Measurements from ENCODE around the gene CARNS1.

The CARNS1 gene

DNA sequence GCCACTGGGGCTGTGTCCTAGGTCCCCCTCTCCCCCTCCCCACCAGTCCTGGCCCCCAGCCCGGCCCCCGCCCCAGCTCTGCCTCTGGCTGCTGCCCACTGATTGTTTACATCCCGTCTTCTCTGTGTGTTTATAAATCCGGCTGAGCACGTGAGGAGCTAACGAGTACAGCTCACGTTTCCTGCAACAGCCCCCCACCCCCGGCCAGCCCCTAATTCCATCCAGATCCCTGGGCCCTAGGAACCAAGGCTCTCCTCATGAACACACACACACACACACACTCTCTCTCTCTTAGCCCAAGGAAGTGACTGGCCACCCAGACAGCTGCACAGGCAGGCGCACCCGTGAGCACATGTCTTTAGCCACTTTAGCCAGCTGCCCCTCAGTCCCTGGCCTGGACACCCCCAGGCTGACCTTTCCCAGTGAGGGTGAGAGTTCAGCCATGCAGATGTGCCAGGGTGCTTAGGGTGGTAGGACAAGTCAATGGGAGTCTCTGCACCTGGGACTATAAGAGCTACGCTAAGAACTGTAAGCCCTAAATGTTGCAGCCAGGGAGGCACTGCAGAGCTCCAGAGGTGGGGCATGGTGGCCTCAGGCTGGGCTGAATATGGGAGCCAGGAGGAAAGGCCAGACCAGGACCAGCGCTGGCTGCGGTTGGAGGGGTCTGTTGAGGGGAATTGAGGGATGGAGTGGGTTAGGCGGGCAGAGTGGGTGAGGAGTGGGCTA lies 45.0 kb upstream of the CARNS1 start:
- Histone ChIP-seq H3K79me2 (ENCODE audit: insufficient read depth, low read length) (peaks cover 4% of the 10 kb centered on the region; the same call in 1 of the 2 replicates), H3K4me2 (ENCODE audit: low read depth, low read length, poor library complexity, severe bottlenecking) (peak overlapping the region; percentile 89)

DNA sequence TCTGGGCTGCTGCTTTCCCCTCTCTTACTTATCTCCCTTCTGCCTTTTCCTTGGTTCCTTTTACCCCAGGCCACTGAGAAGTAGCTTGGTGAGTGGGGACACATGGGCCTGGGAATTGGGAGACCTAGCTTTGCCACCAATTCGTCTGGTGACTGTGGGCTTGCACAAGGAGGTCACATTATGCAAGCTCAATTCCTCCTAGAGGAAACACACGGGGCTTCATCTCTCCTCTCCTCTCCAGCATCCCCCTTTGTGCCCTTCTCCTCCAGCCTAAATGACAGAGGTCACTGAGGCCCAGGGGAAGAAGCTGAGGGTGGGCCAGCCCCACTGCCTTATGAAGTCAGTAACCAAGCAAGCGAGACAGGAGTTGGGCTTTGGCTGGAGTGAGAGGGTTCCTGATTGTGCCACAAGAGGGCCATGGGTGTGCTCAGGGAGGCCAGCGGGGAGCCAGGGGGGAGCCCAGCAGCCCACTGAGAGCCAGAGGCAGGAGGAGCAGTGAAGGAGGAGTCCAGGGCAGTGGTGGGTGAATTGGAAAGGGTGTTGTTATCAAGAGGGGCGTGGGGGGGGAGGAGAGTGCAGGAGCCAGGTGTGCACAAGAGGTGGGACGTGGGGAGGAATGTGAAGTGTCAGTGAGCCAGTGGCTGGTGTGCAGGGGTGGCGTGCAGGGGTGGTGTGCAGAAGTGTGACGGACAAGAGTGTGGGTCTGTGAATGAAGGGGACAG lies 44.1 kb upstream of the CARNS1 start:
- Histone ChIP-seq H3F3A (ENCODE audit: low read depth) (no peaks in the 10 kb centered on the region), H3K9ac (ENCODE audit: low read depth, low read length, poor library complexity, severe bottlenecking) (peak overlapping the region; percentile 75), H3K4me2 (ENCODE audit: low read depth, low read length, poor library complexity, severe bottlenecking) (peak overlapping the region; percentile 89), H3K36me3 (ENCODE audit: insufficient read depth, low read length) (no peaks in the 10 kb centered on the region), H3K79me2 (ENCODE audit: insufficient read depth, low read length) (peaks cover 4% of the 10 kb centered on the region; the same call in 1 of the 2 replicates), H4K20me1 (ENCODE audit: insufficient read depth, low read length, poor library complexity, severe bottlenecking) (no peaks in the 10 kb centered on the region), H3K4me3 (ENCODE audit: low read length, poor library complexity, severe bottlenecking) (peak overlapping the region; percentile 73), H3K27me3 (ENCODE audit: insufficient read depth, low read length, poor library complexity, severe bottlenecking) (no peaks in the 10 kb centered on the region), H3K4me1 (ENCODE audit: insufficient read depth, low read length, poor library complexity, severe bottlenecking) (peaks cover 62% of the 10 kb centered on the region), H3K9me3 (ENCODE audit: insufficient read depth, low read depth, low read length) (no peaks in the 10 kb centered on the region), H2AFZ (ENCODE audit: low read length) (no peak overlapping the region), H3K9me2 (replicated peaks; ENCODE audit: low read depth, low read length) (no peaks in the 10 kb centered on the region)
- no peak for TF ChIP-seq EZH2phosphoT487 (IDR thresholded peaks at IDR 0.05; ENCODE audit: borderline replicate concordance)
- TF ChIP-seq, protein P1, sequence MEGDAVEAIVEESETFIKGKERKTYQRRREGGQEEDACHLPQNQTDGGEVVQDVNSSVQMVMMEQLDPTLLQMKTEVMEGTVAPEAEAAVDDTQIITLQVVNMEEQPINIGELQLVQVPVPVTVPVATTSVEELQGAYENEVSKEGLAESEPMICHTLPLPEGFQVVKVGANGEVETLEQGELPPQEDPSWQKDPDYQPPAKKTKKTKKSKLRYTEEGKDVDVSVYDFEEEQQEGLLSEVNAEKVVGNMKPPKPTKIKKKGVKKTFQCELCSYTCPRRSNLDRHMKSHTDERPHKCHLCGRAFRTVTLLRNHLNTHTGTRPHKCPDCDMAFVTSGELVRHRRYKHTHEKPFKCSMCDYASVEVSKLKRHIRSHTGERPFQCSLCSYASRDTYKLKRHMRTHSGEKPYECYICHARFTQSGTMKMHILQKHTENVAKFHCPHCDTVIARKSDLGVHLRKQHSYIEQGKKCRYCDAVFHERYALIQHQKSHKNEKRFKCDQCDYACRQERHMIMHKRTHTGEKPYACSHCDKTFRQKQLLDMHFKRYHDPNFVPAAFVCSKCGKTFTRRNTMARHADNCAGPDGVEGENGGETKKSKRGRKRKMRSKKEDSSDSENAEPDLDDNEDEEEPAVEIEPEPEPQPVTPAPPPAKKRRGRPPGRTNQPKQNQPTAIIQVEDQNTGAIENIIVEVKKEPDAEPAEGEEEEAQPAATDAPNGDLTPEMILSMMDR (conservative IDR thresholded peaks at IDR 0.05; ENCODE audit: low read length), result peak; percentile 75

More for the DNA sequence above, 45.0 kb upstream of the CARNS1 start:
- H3K4me1 ChIP-seq (ENCODE audit: insufficient read depth, low read length, poor library complexity, severe bottlenecking), result peaks cover 59% of the 10 kb centered on the region
- H3K9me3 ChIP-seq (ENCODE audit: insufficient read depth, low read depth, low read length), result no peaks in the 10 kb centered on the region
- no peaks in the 10 kb centered on the region for H4K20me1 ChIP-seq (ENCODE audit: insufficient read depth, low read length, poor library complexity, severe bottlenecking)
- H3K27me3 ChIP-seq (ENCODE audit: insufficient read depth, low read length, poor library complexity, severe bottlenecking), result no peaks in the 10 kb centered on the region
- H2AFZ ChIP-seq (ENCODE audit: low read length), result no peak overlapping the region
- no peak overlapping the region for H3K9ac ChIP-seq (ENCODE audit: low read depth, low read length, poor library complexity, severe bottlenecking)
- no peaks in the 10 kb centered on the region for H3K36me3 ChIP-seq (ENCODE audit: insufficient read depth, low read length)
- no peaks in the 10 kb centered on the region for H3K9me2 ChIP-seq (replicated peaks; ENCODE audit: low read depth, low read length)
- no peaks in the 10 kb centered on the region for H3F3A ChIP-seq (ENCODE audit: low read depth)
- no peak overlapping the region for H3K4me3 ChIP-seq (ENCODE audit: low read length, poor library complexity, severe bottlenecking)
- TF ChIP-seq, protein P1 (conservative IDR thresholded peaks at IDR 0.05; ENCODE audit: low read length), result no peak
- no peak for TF ChIP-seq EZH2phosphoT487 (IDR thresholded peaks at IDR 0.05; ENCODE audit: borderline replicate concordance)

DNA sequence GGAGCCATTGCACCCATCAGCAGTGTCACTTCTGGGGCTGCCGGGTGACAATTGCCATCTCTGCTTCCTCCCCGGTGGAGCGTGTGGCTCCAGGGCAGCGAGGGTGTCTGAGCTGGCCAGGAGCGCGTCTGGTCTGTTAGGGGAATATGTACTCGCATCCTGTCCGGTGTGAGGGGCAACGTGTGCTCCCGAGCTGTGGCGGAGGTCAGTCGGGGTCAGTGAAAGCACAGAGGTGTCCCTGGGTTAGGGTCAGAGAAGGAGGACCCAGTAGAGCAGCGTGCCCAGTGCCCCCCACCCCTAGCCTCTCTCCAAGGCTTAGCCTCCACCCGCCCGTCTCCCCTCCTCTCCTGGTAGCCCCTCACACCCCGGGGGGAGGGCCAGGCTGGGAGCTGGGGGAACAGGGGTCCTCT lies 43.6 kb upstream of the CARNS1 start:
- Histone ChIP-seq H3K36me3 (ENCODE audit: insufficient read depth, low read length) (no peaks in the 10 kb centered on the region), H3F3A (ENCODE audit: low read depth) (no peaks in the 10 kb centered on the region), H3K4me3 (ENCODE audit: low read length, poor library complexity, severe bottlenecking) (peak overlapping the region; percentile 73), H2AFZ (ENCODE audit: low read length) (0 out of 2 replicates have a peak overlapping the region, but pooled peaks have one; percentile 15), H3K27me3 (ENCODE audit: insufficient read depth, low read length, poor library complexity, severe bottlenecking) (no peaks in the 10 kb centered on the region), H4K20me1 (ENCODE audit: insufficient read depth, low read length, poor library complexity, severe bottlenecking) (no peaks in the 10 kb centered on the region), H3K9me3 (ENCODE audit: insufficient read depth, low read depth, low read length) (no peaks in the 10 kb centered on the region), H3K4me2 (ENCODE audit: low read depth, low read length, poor library complexity, severe bottlenecking) (peak overlapping the region; percentile 89), H3K4me1 (ENCODE audit: insufficient read depth, low read length, poor library complexity, severe bottlenecking) (peaks cover 62% of the 10 kb centered on the region), H3K9ac (ENCODE audit: low read depth, low read length, poor library complexity, severe bottlenecking) (peak overlapping the region; percentile 75), H3K9me2 (replicated peaks; ENCODE audit: low read depth, low read length) (no peaks in the 10 kb centered on the region), H3K79me2 (ENCODE audit: insufficient read depth, low read length) (peaks cover 4% of the 10 kb centered on the region; the same call in 1 of the 2 replicates)
- TF ChIP-seq EZH2phosphoT487 (IDR thresholded peaks at IDR 0.05; ENCODE audit: borderline replicate concordance), result no peak
- TF ChIP-seq, protein P1 (conservative IDR thresholded peaks at IDR 0.05; ENCODE audit: low read length), result no peak

Data from Loucy (cell line).